ENCODE results near the gene CYP1A1.

The CYP1A1 gene

GRCh38 chr15:74696808-74697207, 28.5 kb downstream of the CYP1A1 start:
- no peaks in the 10 kb centered on the region for H3F3A ChIP-seq (ENCODE audit: insufficient read depth, low read length)
- peaks cover 31% of the 10 kb centered on the region for H3K4me1 ChIP-seq (ENCODE audit: insufficient read depth, low read length, severe bottlenecking)
- no peaks in the 10 kb centered on the region for H4K20me1 ChIP-seq (ENCODE audit: insufficient read depth, low read length)
- no peaks in the 10 kb centered on the region for H3K27me3 ChIP-seq (ENCODE audit: insufficient read depth, low read length)
- H3K4me3 ChIP-seq (ENCODE audit: low read depth, low read length, poor library complexity, severe bottlenecking), result peak overlapping the region; percentile 96
- no peak for TF ChIP-seq EZH2 (IDR thresholded peaks at IDR 0.05; ENCODE audit: borderline replicate concordance, low read length)
- no peak for TF ChIP-seq CTCF (IDR thresholded peaks at IDR 0.05; ENCODE audit: low read length)
- H3K9ac ChIP-seq (ENCODE audit: low read length), result peak overlapping the region; percentile 95
- peak overlapping the region; percentile 94 for H3K4me2 ChIP-seq (ENCODE audit: low read length)
- H3K9me2 ChIP-seq (ENCODE audit: low read depth, low read length), result no peaks in the 10 kb centered on the region
- H3K27ac ChIP-seq (ENCODE audit: low read depth, low read length, poor library complexity, severe bottlenecking), result no peak overlapping the region
- no peaks in the 10 kb centered on the region for H3K9me3 ChIP-seq (ENCODE audit: low read length)
- peaks cover 26% of the 10 kb centered on the region for H3K79me2 ChIP-seq (ENCODE audit: insufficient read depth, low read length)
- no peaks in the 10 kb centered on the region; the same call in 1 of the 2 replicates for H3K36me3 ChIP-seq (ENCODE audit: insufficient read depth, low read length)
- no peak overlapping the region for H2AFZ ChIP-seq (ENCODE audit: low read length)

DNA sequence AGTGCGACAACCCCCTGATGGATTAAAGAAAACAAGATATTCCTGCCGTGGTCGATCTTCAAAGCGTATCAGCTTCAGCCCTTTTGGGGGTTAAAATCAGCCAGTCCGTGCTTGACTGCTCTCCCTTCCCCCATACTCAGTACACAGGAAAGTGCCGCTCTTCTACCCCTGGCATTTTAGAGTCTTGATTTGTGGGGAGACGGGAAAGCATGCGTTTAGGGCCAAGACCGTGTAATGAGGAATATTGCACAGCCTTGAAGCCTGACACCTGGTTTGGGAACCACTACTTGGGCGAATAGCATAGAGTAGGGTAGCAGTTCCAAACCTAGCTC, 29.0 kb downstream of the CYP1A1 start:
- H3K9me3 ChIP-seq (ENCODE audit: low read length), result no peaks in the 10 kb centered on the region
- H3K79me2 ChIP-seq (ENCODE audit: insufficient read depth, low read length), result peaks cover 31% of the 10 kb centered on the region
- no peaks in the 10 kb centered on the region for H3K27me3 ChIP-seq (ENCODE audit: insufficient read depth, low read length)
- H4K20me1 ChIP-seq (ENCODE audit: insufficient read depth, low read length), result no peaks in the 10 kb centered on the region
- H3K9ac ChIP-seq (ENCODE audit: low read length), result peak overlapping the region; percentile 95
- peak overlapping the region; percentile 94 for H3K4me2 ChIP-seq (ENCODE audit: low read length)
- no peaks in the 10 kb centered on the region for H3K9me2 ChIP-seq (ENCODE audit: low read depth, low read length)
- TF ChIP-seq EZH2 (IDR thresholded peaks at IDR 0.05; ENCODE audit: borderline replicate concordance, low read length), result no peak
- no peak for TF ChIP-seq CTCF (IDR thresholded peaks at IDR 0.05; ENCODE audit: low read length)
- no peaks in the 10 kb centered on the region; the same call in 1 of the 2 replicates for H3K36me3 ChIP-seq (ENCODE audit: insufficient read depth, low read length)
- peaks cover 31% of the 10 kb centered on the region for H3K4me1 ChIP-seq (ENCODE audit: insufficient read depth, low read length, severe bottlenecking)
- H3K27ac ChIP-seq (ENCODE audit: low read depth, low read length, poor library complexity, severe bottlenecking), result no peak overlapping the region
- peak overlapping the region; percentile 96 for H3K4me3 ChIP-seq (ENCODE audit: low read depth, low read length, poor library complexity, severe bottlenecking)
- peak overlapping the region; percentile 86 for H2AFZ ChIP-seq (ENCODE audit: low read length)
- H3F3A ChIP-seq (ENCODE audit: insufficient read depth, low read length), result no peaks in the 10 kb centered on the region

DNA sequence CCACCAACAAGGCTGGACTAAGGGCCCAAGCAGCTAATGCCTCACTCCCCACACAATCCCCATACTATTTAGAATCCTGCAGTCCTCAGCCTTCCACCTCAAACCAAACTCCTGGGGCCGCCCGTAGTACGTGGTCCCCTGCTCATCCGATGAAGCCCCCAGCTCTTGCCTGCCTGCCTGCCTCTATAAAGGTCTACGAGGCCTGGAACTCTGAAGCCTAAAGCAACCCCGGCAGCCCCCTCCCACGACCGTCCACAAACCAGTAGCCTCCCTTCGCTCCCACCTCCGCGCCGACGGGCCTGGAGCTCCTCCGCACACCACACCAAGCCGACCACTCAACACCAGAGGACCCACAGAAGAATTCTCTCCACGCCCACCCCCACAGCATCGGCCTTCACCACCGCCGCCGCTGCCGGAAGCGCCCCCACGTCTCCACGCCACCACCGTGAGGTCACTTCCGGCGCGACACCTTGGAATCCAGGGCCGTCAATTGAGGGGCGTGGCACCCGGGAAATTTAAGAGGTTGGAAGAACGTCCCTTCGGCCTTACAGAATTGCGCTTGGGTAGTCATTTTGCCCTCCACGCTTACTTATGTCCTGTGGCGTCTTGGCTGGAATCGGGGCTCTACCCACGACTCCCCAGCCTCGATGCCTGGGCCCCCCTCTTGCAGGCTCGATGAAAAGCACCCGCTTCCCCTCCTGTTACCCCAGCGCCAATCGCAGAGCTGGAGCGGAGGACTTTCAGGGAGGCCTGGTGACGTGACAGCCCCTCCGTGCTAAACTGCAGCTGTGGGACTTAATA, 29.5 kb downstream of the CYP1A1 start, which contains the start of gene EDC3:
Gene EDC3, minus strand, starts transcription at position 428 of the 801 bp plus-strand sequence. CDS start 20,900 bp downstream, outside the sequence.
- H2AFZ ChIP-seq (ENCODE audit: low read length), result peak within 1 kb of the TSS; percentile 86
- H3K4me2 ChIP-seq (ENCODE audit: low read length), result peak within 1 kb of the TSS; percentile 94
- no peaks in the 10 kb centered on the region; the same call in 1 of the 2 replicates for H3K36me3 ChIP-seq (ENCODE audit: insufficient read depth, low read length)
- no peaks in the 10 kb centered on the region for H3K27me3 ChIP-seq (ENCODE audit: insufficient read depth, low read length)
- H3K9me3 ChIP-seq (ENCODE audit: low read length), result no peaks in the 10 kb centered on the region
- H3K27ac ChIP-seq (ENCODE audit: low read depth, low read length, poor library complexity, severe bottlenecking), result peak within 1 kb of the TSS; percentile 45
- H3K9me2 ChIP-seq (ENCODE audit: low read depth, low read length), result no peaks in the 10 kb centered on the region
- peak within 1 kb of the TSS; percentile 96 for H3K4me3 ChIP-seq (ENCODE audit: low read depth, low read length, poor library complexity, severe bottlenecking)
- H4K20me1 ChIP-seq (ENCODE audit: insufficient read depth, low read length), result no peaks in the 10 kb centered on the region
- peaks cover 31% of the 10 kb centered on the region for H3K4me1 ChIP-seq (ENCODE audit: insufficient read depth, low read length, severe bottlenecking)
- TF ChIP-seq CTCF (IDR thresholded peaks at IDR 0.05; ENCODE audit: low read length), result no peak
- TF ChIP-seq EZH2 (IDR thresholded peaks at IDR 0.05; ENCODE audit: borderline replicate concordance, low read length), result no peak
- peak within 1 kb of the TSS; percentile 95 for H3K9ac ChIP-seq (ENCODE audit: low read length)
- H3K79me2 ChIP-seq (ENCODE audit: insufficient read depth, low read length), result peaks cover 35% of the 10 kb centered on the region
- H3F3A ChIP-seq (ENCODE audit: insufficient read depth, low read length), result no peaks in the 10 kb centered on the region

All from OCI-LY1 (cell line).